Ammon's horn (tissue), 1 donor: Measurements from ENCODE around the gene HECW1.
"Not testable (repeated sequence)": the region's sequence is repeated elsewhere in the genome, so short reads cannot be mapped to it uniquely, and the experiment has no call there.

ENCODE experiments used
- DNase-seq: peaks from one replicate; pipeline ENCODE4 v3.0.0-alpha.2; 2016; ENCODE audit warnings: low spot score

The HECW1 gene

GRCh38 chr7:43538404-43538771 is 425.9 kb downstream of the HECW1 start:
- DNase-seq: no peak

DNA sequence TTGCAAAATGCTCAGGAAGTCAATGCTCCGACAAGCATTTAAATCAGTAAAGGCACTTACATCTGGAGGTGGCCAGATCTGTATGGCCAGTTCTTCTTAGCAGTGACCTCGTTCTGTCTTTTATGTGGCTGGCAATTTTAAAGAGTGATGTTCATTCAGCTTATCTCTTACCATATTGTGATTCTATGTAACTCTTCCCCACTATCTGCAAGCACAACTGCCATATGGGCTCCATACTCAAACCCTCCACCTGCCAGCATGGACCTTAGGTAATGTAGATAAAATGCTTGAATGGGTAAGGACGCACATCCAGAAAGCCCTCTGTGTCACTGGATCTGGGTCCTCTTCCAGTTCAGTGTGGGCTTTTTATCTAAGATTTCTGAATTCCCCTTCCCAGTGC is 428.0 kb downstream of the HECW1 start:
- no peak for DNase-seq

GRCh38 chr7:43542716-43543115 is 430.3 kb downstream of the HECW1 start:
- DNase-seq: no peak

- DNase-seq: no peak
Observed at GRCh38 chr7:43546231-43546630, 433.8 kb downstream of the HECW1 start.

- no peak for DNase-seq
Observed at GRCh38 chr7:43550427-43550826, 438.0 kb downstream of the HECW1 start.

DNA sequence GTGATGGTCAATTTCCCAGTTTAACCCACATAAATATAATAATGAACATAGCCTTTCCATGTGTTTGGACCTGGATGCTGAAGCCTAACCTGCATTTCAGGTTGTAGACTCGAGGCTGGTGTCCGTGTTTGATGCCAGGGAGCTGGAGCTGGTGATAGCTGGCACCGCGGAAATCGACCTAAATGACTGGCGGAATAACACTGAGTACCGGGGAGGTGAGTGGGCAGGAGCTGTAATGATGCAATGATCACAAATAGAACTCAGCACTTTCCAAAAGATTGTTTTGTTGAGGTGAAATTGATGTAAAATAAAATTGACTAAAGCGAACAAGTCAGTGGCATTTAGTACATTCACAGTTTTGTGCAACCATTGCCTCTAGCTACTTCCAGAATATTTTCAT is 439.7 kb downstream of the HECW1 start:
- peak; percentile 48 for DNase-seq

GRCh38 chr7:43553999-43554398 is 441.6 kb downstream of the HECW1 start:
- no peak for DNase-seq

DNA sequence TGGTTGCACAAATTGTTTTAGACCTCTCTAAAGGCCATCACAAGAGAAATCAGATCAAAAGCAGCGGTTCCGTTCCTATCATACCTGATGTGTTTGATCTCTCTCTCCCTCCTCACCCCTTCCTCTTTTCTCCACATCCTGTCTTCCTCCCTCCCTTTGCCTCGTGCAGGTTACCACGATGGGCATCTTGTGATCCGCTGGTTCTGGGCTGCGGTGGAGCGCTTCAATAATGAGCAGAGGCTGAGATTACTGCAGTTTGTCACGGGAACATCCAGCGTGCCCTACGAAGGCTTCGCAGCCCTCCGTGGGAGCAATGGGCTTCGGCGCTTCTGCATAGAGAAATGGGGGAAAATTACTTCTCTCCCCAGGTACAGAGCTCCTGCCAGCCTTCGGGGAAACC is 442.0 kb downstream of the HECW1 start:
- no peak for DNase-seq

GRCh38 chr7:43557831-43558495 is 445.5 kb downstream of the HECW1 start:
- DNase-seq: no peak

GRCh38 chr7:43559171-43559945 is 446.9 kb downstream of the HECW1 start:
- no peak for DNase-seq

DNA sequence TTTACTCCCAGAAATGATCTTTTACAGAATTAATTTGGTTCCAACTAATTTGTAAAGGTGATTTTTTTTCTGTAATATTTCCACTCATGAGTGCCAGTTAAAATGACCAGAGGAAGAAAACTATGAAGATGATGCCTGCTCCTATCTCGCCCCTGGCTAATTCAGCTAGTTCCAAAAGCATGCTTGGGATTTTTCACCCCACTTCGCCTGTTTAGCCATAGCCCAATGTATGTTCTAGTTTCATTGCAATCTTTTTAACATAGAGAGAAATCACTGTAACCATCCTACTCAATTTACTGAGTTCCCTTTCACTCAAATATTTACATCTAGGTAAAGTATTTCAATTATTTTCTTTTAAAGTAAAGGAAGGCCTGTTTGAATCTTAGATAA is 447.5 kb downstream of the HECW1 start:
- DNase-seq: no peak

DNA sequence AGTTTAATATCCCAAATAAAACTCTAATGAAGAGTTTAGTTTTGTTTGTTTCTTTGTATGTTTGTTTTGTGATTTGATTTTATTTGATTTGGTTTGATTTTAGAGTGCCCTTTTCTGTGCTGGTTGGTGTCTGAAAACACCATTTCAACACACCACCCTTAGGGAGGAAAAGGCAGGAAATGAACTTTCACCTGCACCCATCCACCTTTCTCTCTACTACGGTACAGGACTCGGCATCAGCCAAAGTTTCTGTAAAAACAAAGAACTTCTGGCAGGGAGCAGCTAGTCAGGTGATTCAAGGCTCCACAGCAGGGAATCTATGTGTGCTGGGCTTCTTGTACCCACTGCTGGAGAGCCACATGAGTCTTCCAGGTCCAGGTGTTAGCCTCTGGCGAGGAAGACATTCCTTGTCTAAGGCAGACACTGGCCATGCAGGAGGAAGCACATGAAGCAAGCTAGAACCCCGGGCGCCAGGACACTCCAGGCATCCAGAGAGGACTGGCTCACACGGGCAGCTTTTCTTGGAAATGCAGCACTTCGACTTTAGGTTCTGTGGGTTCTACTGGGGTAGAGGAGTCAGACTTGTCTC is 448.4 kb downstream of the HECW1 start:
- no peak for DNase-seq

- no peak for DNase-seq
Observed at GRCh38 chr7:43562383-43562782, 449.9 kb downstream of the HECW1 start.

- DNase-seq: no peak
Observed at GRCh38 chr7:43565786-43566185, 453.3 kb downstream of the HECW1 start.

DNA sequence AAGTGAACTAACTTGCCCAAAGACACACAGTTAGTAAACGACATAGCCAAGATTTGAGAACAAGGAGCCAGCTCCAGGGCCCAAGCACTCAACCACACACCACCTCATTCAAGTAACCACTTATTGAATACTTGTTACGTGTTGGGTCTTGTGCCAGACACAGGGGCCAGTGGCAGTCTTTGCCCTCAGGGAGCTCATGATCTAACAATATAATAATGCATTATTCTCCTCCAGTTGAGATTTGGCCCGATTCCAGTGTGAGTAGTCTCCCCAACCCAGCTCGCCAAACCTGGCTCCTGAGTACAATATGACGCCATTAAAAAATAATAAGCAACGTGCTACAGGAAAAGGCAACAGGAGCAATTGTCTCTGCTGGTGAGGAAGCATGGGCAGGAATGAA is 456.1 kb downstream of the HECW1 start:
- no peak for DNase-seq

GRCh38 chr7:43569424-43569823 is 457.0 kb downstream of the HECW1 start:
- no peak for DNase-seq

GRCh38 chr7:43570688-43571365 is 458.4 kb downstream of the HECW1 start:
- no peak for DNase-seq

DNA sequence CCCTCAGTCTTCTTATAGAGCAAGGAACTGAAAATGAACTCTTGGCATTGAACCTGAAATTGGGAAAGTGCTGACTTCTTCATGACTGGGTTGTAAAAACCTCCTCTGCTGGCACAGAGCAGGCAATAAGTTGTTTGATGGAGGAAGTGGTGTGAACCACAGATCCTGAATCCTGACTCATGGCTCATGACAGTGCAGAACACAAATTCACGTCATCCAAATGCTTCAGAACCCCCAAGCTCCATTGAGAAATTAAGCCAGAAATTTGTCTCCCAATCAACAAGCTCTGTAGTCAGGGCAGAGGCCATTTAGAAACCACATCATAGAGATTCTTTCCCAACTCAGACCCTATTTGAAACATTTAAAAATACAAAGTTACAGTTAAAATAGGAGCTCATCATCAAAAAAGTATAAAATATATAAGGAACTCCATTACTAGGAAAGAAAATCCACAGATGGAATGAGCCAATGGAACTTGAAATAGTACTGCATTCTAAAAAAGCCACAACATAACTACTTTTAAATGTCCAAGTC is 460.1 kb downstream of the HECW1 start:
- peak; percentile 81 for DNase-seq

GRCh38 chr7:43573832-43574231 is 461.4 kb downstream of the HECW1 start:
- not testable (repeated sequence) for DNase-seq

GRCh38 chr7:43575506-43575905 is 463.1 kb downstream of the HECW1 start:
- DNase-seq: no peak

DNA sequence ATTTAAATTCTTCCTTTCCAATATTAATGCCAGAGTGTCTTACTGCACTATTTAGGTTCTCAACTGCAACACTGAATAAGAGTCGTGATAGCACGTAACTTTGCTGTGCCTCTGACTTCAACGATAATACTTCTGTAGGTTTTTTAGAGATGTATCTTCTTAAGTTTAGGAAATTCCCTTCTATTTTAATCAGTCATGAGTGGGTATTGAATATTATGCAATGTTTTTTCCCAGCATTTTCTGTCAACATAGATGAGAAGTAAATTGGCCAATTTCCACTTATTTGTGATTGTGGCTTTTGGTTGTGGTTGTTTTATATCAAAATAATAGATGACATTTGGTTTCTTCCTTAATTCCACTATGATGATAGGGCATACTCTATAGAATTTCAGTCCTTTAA is 463.8 kb downstream of the HECW1 start:
- no peak for DNase-seq

GRCh38 chr7:43577485-43577951 is 465.1 kb downstream of the HECW1 start:
- DNase-seq: no peak
